ENCODE results near the gene FOSL1.

Gene FOSL1

DNA sequence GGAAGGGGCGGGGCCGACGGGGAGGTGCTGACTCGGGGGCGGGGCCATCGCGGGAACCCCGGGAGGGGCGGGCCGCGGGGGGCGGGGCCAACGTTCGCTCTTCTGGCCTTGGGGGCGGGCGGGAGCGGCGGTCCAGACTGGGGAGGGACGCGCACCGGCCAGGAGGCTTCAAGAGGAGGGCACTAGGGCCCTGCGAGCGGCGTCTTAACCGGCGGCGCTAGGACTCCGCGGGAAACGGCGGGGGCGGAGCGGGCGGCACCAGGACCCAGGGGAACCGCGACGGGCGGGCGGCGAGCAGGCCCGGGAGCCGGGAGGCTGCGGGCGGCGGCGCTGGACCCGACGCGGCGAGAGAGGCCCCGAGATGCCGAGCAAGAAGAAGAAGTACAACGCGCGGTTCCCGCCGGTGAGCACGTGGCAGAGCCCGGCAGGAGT, 19.0 kb upstream of the FOSL1 start, which contains the start of gene DRAP1:
TSS of gene DRAP1 (plus strand) at position 286 of the 432 bp plus-strand sequence. CDS start at position 362, 76 bp downstream.
- no peak for FAIRE-seq

DNA sequence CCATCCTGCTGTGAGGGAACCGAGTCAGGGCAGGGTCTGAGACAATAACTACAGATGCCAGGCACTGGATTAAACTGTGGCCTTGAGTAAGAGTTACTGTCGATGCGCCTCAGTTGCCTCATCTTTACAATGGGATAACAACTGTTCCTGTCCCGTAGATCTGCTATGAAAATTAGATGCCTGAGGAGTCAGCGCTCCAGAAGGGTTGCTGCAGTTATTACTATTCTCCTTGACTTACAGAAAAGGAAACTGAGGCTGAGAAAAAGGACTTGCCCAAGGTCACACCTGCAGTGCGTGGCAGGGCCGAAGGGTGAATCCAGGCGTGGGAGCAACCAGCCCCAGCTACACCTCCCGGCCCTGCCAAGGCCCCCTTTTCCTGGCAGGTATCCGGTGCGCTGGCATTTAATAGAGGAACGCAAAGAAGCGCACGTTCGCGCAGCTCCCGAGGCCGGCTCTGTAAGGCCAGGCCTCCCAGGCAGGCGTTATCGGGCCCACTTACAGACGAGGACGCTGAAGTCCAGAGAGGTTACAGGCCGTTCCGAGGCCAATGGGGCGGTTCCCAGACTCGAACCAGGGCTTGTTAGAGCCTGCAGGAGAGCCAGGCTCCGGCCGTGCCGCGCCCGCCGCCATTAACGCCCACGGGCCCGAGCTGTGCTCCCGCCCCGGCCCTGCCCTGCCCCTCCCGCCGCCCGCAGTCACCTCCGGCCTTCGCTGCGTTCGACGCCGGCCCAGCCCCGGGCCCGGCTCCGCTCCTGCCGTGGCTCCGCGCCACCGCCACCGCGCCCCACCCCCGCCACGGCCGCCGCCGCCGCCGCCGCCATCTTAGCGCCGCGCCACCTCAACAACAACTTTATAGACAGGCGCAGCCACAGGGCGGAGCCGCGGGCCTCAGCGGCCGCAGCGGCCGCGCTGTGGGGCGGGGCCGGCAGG, 18.3 kb upstream of the FOSL1 start, which contains the start of gene C11orf68:
TSS of gene C11orf68 (minus strand) at position 852 of the 930 bp plus-strand sequence. CDS start at position 821, 31 bp downstream.
- no peak for FAIRE-seq

DNA sequence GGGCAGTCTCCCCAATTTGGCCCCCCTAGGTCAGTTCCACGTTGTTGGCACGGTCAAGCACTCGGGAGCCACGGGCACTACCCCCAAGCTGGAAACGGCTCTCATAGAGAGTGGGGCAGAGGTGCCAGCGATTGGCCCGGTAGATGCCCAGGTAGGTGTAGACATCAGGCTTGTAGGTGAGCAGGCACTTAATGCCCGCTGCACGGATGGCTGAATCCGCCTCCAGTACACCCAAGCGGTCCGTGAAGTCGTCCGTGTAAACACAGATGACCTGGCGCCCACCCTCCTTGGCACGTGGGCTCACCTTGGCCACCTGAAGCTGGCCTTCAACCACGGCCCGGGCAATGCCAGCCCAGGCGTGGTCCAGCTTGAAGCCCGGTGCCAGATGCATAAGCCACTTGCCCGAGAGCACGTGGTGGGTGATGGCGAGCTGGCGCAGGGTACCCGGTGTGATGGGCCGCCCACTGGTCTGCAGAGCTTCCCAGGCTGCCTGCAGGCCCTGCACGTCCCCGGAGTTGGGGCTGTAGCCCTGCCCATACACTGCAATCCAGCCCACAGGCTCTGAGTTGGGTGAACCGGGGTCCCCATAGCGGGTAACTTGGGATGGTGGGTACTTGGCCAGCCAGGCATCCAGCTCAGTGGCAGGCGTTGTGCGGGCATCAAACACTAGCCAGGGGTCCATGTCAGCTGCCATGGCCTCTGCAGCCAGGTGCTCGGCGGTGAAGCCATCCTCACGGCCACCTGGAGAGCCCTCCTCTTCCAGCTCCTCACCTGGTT, 17.4 kb upstream of the FOSL1 start:
- FAIRE-seq: no peak

DNA sequence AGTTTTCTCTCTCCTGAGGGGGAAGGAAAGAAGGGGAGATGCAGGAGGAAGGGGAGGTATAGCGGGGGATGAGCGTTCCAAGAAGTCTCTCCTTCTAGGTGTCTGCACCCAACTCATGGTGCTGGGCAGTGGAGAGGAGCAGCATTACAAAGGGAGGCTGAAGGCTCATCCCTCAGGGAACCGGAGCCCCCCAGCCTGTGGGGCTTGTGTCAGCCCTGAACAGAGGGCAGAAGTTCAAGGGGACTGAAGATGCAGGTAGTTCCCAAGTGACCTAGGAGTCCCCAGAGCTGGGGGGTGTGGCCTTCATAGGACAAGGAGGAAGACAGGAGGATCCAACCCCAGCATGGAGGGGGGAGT, 16.9 kb upstream of the FOSL1 start:
- FAIRE-seq: no peak

DNA sequence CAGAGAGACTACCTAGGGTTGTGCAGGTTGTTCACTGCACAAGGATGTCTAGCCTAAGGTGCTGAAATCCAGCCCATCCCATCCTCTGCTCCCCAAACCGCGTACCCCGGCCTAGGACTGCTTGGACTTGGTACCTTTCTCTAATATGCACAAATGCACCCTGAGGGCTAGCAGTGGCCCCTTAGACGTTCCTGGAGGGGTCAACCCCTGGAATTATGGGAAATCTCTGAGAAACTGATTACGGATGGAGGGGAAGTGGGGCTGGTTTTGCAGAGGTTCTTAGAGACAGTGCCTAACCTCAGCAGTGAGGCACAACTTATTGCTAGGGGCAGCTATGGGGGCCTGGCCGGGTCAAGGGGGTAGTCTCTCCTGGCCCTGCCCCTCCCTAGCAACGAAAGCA, 16.2 kb upstream of the FOSL1 start:
- FAIRE-seq: no peak

DNA sequence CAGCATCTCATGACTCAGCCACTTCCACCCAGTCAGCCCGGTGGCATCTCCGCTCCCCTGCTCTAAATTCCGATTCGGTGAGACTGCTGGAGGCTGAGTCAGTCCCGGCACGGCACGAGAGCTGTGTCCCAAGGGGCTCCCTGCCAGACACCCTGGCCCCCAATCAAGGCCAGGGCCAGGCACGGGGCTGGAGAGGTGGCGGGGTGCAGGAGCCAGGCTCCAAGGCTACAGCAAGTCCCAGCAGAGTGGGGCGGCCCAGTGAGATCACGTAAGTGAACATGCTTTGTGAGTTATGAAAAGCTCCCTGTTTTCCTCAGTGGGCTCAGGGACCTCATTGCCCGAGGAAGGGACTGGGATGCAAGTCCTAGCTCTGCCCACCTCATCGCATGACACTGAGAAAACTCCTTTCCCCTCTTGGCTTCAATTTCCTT, 15.6 kb upstream of the FOSL1 start:
- FAIRE-seq: peak; percentile 97

DNA sequence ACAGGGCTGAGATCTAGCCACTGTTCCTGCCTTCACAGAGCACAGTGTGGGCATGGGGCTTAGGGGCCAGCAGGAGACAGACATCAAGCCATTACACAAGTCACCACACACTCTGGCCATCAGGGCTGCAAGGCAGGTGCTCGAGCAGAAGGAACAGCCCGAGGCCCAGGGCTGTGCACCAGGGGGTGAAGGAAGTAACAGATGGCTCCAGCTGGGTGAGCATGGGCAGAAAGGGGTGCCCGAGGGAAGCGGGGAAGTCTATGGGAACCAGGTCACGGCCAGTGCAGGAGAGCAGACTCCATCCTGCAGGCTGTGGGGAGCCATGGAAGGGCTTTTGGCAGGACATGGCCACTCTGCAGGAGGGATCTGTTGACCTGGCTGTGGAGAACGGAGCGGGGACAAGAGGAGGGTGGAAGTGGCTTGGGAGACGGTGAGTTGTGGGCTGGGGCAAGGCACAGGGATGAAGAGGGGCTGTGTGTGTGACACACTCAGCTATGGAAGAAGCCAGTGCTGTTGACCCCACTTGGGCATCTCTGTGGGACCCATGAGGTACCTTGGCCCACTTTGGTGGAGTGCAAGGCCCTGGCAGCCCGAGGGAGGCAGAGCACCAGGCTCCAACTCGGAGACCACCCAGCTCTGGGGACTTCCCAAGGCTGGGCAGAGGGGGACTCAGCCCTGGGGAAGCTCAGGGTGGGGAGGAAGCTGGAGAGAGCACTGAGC, 15.1 kb upstream of the FOSL1 start:
- FAIRE-seq: no peak

DNA sequence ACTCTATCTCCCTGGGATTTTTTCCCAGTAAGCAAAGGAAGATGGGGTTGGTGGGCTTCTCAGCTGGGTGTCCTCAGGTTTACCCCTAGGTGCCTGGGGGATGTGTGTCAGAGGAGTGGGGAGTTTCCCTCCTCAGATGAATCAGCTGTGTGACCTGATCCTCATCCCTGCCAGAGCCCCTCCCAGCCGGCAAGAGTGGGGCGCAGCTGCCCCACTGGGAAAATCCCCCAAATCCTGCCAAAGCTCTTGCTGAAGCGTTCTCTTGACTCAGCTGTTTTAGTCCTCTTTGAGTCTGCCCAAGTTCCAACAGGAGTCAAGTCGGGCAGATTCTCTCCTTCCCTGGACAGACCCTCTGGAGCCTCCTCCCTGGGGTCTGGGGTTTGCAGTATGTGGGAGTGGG, 12.7 kb upstream of the FOSL1 start:
- no peak for FAIRE-seq

DNA sequence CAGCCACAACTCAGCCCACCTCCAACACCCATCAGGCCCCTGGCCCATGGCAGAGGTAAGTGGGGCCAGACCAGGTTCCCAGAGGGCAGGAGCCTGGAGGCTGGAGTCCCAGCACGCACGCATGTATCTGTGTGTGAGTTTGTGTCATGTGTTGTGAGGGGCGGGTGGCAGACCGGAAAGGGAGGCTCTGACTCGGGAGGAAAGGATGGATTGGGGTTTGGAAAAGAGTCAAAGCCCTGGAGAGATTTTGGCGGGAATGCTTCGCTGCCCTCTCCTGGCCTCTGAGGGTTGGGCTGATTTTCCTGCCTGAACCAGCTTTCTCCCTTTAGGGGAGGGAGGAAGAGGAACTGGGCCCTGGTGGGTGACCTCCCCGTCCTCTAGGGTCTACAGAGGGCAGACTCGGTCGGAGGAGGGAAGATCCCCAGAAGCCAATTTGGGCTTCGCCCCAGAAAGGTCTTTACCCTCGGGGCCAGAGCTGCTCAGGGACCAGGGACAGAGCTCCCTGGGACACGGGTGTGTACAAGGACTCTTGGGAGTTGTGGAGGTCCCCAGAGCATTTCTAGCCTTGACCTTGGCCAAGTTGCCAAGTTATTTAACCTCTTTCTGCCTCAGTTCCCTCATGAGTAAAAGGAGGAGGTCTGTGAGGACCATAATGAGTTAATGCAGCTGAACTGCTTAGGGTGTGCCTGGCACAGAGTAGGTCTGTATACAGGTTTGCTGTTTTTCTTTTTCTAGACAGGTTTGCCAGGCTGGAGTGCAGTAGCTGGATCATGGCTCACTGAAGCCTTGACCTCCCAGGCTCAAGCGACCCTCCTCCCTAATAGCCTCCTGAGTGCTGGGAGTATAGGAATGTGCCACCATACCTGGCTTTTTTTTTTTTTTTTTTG, 11.7 kb upstream of the FOSL1 start:
- peak; percentile 66 for FAIRE-seq

DNA sequence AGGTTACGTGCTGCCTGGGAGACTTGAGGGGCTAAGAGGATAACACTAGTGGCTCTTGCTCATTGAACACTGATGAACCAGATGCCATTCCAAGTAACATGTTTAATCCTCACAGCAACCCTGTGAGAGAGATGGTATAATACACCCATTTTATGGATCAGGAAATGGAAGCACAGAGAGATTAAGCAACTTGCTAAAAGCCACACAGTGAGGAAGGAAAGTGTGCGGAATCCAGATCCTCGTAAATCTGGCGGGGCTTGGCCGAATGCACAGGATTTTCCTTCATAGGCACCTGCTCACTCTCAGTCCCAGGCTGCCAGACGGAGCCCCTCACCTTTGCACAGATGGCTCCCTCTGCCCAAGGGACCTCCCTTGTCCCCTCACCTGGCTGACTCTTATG, 7.7 kb upstream of the FOSL1 start:
- FAIRE-seq: no peak

DNA sequence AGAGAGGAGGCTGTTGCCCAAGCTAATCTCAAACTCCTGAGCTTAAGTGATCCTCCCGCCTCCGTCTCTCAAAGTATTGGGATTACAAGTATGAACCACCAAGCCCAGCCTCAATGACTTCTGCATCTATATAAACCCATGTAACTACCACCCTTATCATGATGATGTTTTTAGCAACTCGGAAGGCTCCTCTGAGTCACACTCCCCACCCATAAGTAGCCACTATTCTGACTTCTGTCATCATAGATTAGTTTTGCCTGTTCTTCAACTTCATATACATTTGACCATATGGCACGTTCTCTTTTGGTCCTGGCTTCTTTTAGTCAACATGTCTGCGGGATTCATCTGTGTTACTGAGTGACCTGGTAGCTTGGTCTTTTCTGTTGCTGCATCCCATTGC, 6.4 kb upstream of the FOSL1 start:
- no peak for FAIRE-seq

DNA sequence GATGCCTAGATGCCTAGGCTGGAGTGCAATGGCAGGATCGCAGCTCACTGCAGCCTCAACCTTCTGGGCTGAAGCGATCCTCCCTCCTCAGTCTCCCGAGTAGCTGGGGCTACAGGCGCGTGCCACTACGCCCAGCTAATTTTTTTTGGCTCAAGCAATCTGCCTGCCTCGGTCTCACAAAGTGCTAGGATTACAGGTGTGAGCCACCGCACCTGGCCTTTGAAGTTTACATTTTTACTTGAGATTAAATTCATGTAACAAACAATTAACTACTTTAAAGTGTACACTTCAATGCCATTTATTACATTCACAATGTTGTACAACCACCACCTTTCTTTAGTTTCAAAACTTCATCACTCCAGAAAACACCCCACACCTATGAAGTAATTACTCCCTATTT, 3.5 kb upstream of the FOSL1 start:
- no peak for FAIRE-seq

DNA sequence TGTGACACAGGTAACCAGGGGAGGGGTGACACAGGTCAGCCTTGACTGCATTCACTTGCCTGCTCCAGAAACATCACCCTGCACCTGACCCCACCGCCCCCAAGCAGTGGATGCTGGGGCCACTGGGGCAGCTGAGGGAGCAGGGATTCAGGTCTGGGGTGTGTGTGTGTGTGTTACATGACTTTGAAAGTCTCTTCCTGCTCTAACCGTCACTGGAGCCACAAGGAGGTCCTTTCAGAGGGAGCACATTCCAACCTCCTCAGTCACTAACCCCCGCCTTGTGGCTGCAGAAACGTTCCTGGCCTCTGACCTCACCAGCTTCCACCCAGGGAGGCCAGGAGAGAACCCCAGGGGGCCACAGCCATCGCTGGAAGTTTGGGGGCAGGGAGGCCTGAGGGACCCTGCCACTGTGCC, 2.9 kb upstream of the FOSL1 start:
- no peak for FAIRE-seq

DNA sequence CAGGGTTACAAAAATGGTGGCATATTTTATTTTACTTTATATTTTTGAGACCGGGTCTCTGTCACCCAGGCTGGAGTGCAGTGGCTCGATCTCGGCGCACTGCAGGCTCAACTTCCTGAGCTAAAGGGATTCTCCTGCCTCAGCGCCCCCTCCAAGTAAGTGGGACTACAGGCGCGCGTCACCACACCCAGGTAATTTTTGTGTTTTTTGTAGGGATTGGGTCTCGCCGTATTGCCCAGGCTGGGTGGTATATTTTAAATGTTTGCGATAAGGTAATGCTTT, 652 bp upstream of the FOSL1 start:
- FAIRE-seq: no peak

DNA sequence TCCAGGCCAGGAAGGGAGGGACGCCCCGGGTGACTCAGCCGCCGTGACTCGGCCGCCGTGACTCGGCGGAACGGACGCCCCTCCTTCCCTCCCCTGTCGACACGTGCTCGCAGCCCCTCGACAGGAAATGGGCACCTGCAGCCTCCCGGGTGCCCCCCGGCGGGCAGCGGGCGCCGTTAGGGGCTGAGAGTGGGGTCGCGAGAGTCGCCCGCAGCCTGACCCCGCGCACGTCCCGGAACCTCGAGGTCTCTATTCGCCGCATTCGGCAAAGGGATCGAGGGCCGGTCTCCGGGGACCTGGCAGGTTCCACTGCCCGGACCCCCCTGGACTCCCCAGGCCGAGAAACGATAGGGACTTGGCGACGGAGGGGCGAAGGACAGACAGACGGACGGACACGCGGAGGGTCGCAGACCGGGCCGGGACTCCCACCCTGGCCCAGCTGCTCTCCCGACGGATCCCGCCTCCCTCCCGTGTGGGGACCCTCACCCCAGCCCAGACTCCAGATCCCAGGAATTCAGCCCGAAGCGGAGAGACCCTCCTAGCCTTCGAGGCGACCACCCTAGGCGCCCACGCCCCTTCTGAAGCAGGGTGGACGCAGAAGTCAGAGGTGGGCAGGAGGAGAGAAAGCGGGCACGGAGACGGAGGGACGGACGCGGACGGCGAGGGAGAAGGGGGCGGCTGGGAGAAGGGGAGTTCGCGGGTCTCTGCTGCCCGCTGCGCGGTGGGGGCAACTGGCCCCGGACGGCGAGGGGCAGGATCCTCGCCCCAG, 648 bp downstream of the FOSL1 start:
- FAIRE-seq: no peak

DNA sequence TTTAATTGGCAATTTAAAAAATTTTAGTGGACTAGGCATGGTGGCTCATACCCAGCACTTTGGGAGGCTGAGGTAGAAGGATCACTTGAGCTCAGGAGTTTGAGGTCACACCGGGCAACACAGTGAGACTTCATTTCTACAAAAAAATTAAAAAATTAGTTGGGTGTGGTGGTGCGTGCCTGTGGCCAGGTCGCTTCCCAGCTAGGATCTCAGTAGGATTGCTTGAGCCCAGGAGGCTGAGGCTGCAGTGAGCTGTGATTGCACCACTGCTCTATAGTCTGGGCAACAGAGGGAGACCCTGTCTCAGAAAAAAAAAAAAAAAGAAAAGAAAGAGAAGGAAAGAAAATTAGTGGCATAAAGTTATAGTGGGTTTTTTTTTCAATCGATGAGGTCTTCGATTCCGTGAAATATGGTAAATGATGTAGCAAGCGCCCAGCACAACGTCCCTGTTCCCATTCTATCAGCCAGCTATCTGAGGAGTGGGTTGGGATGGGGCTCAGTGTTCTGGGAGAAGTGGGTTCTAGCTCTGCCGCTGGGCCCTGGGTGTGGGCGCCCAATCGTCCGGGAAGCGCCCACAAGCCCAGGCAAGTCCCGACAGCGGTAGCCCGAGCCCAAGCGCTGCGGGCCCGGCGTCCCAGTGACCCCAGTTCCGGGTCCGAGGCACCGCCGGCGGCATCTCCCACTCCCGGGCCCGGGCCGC, 1.4 kb downstream of the FOSL1 start:
- no peak for FAIRE-seq

DNA sequence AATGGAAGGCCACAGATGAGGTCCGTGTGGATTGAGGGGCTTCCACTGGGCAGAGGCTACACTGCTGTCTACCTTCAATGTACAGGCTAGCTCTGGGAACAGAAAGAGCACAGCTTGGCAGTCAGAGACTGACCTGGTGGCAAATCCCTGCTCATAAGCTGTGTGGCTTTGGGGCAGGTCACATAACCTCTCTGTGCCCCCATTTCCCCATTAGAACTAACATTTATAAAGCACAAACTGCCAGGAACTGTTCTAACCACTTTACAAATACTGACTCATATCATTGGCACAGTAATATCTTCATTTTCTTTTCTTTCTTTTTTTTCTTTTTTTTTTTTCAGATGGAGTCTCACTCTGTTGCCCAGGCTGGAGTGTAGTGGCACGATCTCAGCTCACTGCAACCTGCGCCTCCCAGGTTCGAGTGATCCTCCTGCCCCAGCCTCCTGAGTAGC, 3.1 kb downstream of the FOSL1 start:
- FAIRE-seq: no peak

DNA sequence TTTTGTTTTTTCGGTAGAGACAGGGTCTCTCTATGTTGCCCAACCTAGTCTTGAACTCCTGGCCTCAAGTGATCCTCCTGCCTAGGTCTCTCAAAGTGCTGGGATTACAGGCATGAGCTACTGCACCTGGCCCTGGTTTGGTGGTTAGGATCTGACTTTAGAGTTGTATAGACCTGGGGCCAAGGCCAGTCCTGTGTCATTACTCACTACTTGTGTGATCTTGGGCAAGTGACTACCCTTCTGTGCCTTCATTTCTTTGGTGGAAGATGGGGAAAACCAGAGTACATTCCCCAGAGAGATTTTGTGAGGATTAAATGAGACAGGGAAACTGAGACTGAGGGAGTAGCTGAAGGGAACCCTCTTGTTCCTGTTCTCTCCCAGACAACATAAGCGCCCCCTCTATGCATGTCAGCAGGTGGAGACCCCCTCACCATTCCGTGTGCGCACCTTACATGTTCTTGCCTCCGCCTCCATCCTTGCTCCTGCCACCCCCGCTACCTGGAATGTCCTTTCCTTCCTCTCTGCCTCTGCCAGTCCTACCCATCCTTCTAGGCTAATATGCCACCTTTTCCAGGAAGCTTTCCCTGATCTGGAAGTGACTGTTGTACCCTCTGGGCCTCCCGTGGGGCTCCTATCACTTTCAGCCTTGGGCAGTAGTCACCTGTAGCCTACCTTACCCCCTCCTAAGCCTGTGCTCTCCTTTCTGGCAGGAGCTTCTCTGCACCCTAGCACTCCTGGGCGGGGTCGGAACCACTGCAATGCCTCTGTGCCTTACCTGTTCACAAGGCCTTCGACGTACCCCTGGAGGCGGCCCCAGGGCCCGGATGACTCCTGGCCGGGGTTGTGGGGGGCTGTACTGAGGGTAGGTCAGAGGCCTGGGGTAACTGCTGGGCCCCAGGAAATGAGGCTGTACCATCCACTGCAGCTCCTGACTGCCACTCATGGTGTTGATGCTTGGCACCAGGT, 3.9 kb downstream of the FOSL1 start:
- FAIRE-seq: no peak

DNA sequence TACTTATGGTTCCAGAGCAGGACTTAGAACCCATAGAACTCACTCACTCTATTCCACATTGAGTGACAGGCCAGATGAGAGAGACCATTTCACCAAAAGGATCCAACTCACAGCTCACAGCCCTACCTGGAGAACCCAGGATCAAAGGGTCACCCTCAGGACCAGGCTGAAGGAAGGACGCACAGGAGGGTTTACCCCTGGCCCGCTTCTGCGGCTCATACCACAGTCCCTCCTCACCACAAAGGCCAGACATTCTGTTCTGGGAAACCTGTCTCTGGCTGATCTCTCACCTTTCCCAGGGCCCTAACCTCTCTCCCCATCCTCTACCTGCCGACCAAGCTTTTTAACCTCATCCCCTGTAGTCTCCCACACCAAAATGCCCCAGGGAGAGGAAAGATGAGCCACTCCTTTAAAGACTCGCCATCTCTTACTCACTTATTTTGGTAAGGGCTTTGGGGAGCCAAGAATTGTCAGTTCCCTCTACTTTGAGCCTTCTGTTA, 4.7 kb downstream of the FOSL1 start:
- no peak for FAIRE-seq

Measured in G401.6 (cell line).